Epithelial cell of esophagus (primary cell): ENCODE results near the gene CDCA4.
A peak's percentile ranks its signal among the peaks of the same experiment; 100 is the strongest.
"Not testable (repeated sequence)": the region's sequence is repeated elsewhere in the genome, so short reads cannot be mapped to it uniquely, and the experiment has no call there.

Experiments used
- DNase-seq: peaks from one replicate; pipeline ENCODE4 v3.0.0; 2010; ENCODE audit warnings: low read depth
- H3K4me3 ChIP-seq: 2 replicates; pipeline ENCODE4 v1.5.1; 2011; ENCODE audit warnings: mild to moderate bottlenecking, low read length, control low read depth
- TF ChIP-seq, protein P1 (sequence below): IDR thresholded peaks from 2 replicates; pipeline ENCODE4 v1.5.1; 2011; ENCODE audit warnings: low read depth, mild to moderate bottlenecking, low read length, control low read depth, inconsistent platforms; ENCODE audit not compliant: insufficient read depth; ENCODE audit errors: missing control alignments

The CDCA4 gene

DNA sequence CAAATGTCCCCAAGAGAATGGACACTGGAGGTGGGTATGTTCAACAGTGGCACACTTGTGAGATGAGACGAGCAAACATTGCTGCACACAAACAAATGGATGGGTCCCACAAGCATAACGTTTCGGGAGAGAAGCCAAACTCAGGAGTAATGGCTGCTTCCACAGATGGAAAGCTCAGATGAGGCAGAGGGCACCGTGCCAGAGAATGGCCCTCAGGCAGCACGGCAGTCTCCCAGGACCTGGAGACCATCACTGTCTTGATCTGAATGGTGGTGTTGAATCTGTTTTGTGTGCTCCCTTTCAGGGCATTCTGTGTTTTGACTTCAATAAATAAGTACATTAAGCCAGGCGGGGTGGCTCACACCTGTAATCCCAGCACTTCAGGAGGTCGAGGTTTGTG is 8.5 kb upstream of the CDCA4 start:
- H3K4me3 ChIP-seq = no peak overlapping the region
- TF ChIP-seq, protein P1, sequence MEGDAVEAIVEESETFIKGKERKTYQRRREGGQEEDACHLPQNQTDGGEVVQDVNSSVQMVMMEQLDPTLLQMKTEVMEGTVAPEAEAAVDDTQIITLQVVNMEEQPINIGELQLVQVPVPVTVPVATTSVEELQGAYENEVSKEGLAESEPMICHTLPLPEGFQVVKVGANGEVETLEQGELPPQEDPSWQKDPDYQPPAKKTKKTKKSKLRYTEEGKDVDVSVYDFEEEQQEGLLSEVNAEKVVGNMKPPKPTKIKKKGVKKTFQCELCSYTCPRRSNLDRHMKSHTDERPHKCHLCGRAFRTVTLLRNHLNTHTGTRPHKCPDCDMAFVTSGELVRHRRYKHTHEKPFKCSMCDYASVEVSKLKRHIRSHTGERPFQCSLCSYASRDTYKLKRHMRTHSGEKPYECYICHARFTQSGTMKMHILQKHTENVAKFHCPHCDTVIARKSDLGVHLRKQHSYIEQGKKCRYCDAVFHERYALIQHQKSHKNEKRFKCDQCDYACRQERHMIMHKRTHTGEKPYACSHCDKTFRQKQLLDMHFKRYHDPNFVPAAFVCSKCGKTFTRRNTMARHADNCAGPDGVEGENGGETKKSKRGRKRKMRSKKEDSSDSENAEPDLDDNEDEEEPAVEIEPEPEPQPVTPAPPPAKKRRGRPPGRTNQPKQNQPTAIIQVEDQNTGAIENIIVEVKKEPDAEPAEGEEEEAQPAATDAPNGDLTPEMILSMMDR = no peak
- no peak for DNase-seq

DNA sequence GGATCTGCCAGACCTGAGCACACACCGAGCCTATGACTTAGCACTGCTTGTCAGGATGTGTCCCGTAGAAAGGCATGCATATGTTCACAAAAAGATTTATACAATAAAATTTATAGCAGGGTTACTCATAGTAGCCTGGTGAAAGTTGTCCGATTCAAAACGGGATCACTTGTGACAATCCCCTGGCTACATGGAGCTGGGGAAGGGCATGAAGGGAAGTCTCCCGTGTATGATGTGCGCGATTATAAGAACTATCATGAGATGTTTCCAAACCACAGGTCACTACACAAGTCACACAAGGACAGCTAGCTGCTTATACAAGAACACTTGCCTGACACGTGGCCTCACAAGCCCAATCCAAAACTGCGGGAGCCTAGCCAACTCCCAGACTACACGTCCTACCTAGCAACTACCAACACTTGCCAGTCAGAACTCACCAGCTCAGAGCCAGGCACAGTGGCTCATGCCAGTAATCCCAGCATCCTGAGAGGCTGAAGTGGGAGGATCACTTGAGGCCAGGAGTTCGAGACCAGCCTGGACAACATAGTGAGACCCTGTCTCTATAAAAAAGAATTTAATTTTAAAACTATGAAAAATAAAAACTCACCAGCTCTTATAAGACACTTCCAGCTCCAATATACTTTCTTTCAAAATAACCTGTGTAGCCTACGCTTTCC is 7.5 kb upstream of the CDCA4 start:
- TF ChIP-seq, protein P1 = no peak
- peak; percentile 61 for DNase-seq
- H3K4me3 ChIP-seq = no peak overlapping the region

DNA sequence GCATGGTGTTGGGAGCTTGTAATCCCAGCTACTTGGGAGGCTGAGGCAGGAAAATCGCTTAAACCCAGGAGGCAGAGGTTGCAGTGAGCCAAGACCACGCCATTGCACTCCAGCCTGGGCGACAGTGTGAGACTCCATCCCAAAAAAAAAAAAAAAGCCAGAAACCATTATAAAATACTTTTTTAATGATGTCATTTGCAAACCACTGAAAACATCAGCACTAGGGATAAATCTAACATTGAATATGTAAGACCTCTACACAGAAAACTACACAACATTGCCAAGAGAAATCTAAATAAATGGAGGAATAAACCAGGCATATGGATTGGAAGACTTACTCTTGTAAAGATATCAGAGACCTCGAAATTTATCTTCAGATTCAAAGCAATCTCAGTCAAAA is 6.8 kb upstream of the CDCA4 start:
- not testable (repeated sequence) for DNase-seq, H3K4me3 ChIP-seq

DNA sequence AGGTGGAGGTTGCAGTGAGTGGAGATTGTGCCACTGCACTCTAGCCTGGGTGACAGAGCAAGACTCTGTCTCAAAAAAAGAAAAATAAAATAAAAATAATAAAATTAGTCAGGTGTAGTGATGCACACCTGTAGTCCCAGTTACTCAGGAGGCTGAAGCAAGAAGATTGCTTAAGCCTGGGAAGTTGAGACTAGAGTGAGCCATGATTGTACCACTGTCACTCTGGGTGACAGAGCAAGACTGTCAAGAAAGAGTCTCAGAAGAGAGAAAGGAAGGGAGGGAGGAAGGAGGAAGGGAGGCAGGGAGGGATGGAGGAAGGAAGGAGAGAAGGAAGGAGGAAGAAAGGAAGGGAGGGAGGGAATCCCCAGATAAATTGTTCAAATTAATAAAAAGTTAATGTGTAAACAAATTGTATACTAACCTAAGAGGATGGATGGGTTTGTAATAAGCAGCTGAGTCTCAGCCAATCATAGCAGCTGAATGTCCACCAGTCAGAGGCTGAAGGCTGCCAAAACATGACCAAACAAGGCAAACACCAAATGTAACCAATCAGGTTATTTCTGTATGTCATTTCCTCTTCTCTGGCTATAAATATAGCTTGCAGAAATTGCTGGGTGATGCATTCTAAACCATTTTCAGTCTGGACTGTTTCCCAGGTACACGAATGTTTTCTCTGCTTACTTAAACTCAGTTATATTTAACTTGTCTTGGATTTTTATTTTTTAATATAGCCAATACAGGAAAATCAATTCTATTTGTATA is 6.1 kb upstream of the CDCA4 start:
- no peak overlapping the region for H3K4me3 ChIP-seq
- TF ChIP-seq, protein P1 = no peak
- DNase-seq = peak; percentile 75

DNA sequence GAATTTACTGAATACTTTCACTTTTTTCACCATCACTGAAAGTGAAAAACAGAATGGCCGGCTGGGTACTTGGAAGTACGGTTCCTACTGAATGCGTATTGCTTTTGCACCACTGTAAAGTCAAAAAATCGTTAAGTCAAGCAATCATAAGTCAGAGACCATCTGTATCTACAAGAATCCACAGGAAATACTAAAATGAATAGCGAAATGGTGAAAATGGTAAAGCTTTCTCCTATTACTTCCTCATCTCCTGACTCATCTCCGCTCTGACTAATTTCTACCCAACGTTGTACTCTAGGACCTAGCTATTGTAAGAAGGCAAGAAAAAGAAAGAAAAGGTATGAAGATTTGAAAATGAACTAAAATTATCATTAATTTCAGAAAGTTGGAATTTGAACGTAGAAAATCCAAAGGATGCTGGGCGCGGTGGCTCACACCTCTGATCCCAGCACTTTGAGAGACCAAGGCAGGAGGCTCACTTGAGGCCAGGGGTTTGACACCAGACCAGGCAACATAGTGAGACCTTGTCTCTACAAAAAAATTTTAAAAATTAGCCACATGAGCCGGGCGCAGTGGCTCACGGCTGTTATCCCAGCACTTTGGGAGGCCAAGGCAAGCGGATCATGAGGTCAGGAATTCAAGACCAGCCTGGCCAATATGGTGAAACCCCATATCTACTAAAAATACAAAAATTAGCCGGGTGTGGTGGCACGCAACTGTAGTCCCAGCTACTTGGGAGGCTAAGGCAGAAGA is 5.3 kb upstream of the CDCA4 start:
- TF ChIP-seq, protein P1 = no peak
- DNase-seq = peak; percentile 89
- no peak overlapping the region for H3K4me3 ChIP-seq

DNA sequence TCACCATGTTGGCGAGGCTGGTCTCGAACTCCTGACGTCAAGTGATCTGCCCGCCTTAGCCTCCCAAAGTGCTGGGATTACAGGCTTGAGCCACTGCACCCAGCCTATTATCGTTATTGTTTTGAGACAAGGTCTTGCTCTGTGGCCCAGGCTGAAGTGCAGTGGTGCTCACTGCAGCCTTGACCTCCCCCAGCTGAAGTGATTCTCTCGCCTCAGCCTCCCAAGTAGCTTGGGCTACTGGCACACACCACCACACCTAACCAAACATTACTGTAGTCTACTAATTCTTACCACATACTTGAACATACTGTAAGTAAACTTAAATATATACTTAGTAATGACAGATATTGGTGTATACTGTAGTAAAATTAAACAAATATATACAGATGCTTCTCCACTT is 4.5 kb upstream of the CDCA4 start:
- no peak for DNase-seq
- H3K4me3 ChIP-seq = no peak overlapping the region
- TF ChIP-seq, protein P1 = no peak

DNA sequence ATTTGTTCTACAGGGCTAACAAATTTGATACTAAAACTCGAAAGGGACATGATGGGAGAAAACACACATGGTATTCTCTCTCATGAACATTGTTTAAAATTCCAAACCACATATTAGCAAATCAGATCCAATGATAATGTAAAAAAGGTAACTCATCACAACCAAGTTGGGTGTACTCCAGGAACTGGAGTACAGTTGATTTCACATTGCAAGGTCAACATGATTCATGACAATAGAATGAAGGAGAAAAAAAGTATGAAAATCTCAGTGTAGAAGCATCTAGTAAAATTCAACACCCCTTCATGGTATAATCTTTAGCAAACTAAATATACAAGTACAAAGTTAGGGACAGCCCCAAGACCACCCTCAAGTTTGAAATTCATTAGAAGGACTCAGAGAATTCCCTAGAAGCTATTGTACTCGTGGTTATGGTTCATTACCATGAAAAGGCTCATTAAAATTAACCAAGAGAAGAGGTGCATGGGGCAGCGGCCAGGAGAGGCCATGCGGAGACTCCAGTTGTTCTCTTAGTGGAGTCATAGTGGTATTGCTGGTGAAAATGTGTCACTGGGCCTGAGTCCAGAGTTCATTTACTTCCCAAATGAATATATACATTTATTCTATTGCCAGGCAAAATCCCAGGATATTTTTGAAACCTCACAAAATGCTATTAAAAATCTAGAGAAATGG is 3.1 kb upstream of the CDCA4 start:
- H3K4me3 ChIP-seq = no peak overlapping the region

More for the DNA sequence above, 3.1 kb upstream of the CDCA4 start:
- peak; percentile 68 for DNase-seq
- TF ChIP-seq, protein P1 = no peak
